Astrocyte (in vitro differentiated cells and primary cell): ENCODE measurements around the gene SCTR. TPM values are rescaled to one million over a fixed set of nuclear protein-coding genes. Genes with fewer than 3 reads are reported as not detected.

Experiments used
- DNase-seq: peaks from one replicate; pipeline ENCODE4 v3.0.0-alpha.2; 2010; ENCODE audit warnings: low read depth
- FAIRE-seq: peaks from 2 replicates; lab custom pipeline; 2011; peaks lifted over from hg19 to GRCh38; lab: Jason Lieb, UNC
- H2AFZ ChIP-seq: 2 replicates; pipeline ENCODE4 v1.6.0; 2012; ENCODE audit warnings: low read depth, low read length, inconsistent platforms
- H3K27ac ChIP-seq: 2 replicates; pipeline ENCODE4 v1.5.1; 2011; ENCODE audit warnings: low read depth, low read length, inconsistent platforms
- H3K27me3 ChIP-seq: 2 replicates; pipeline ENCODE4 v1.6.0; 2011; ENCODE audit warnings: low read length, inconsistent platforms; ENCODE audit not compliant: insufficient read depth
- H3K36me3 ChIP-seq: 2 replicates; pipeline ENCODE4 v1.5.1; 2011; ENCODE audit warnings: low read length, inconsistent platforms; ENCODE audit not compliant: insufficient read depth
- H3K4me1 ChIP-seq: 2 replicates; pipeline ENCODE4 v1.5.1; 2011; ENCODE audit warnings: low read length, inconsistent platforms; ENCODE audit not compliant: insufficient read depth
- H3K4me2 ChIP-seq: 2 replicates; pipeline ENCODE4 v1.6.0; 2012; ENCODE audit warnings: low read length, inconsistent platforms
- H3K4me3 ChIP-seq: 2 replicates; pipeline ENCODE4 v1.5.1; 2011; ENCODE audit warnings: low read depth, mild to moderate bottlenecking, low read length, inconsistent platforms; ENCODE audit not compliant: insufficient read depth
- H3K79me2 ChIP-seq: 2 replicates; pipeline ENCODE4 v1.6.0; 2012; ENCODE audit warnings: mild to moderate bottlenecking, low read length, inconsistent platforms; ENCODE audit not compliant: insufficient read depth
- H3K9ac ChIP-seq: 2 replicates; pipeline ENCODE4 v1.6.0; 2012; ENCODE audit warnings: mild to moderate bottlenecking, low read length, inconsistent platforms
- H3K9me3 ChIP-seq: 2 replicates; pipeline ENCODE4 v1.5.1; 2012; ENCODE audit warnings: low read depth, mild to moderate bottlenecking, low read length, inconsistent platforms; ENCODE audit not compliant: insufficient read depth
- H4K20me1 ChIP-seq: 2 replicates; pipeline ENCODE4 v1.6.0; 2012; ENCODE audit warnings: low read length, inconsistent platforms; ENCODE audit not compliant: insufficient read depth
- H3K27ac Mint-ChIP-seq: one replicate; pipeline ENCODE4 v1.8.0; 2021; ENCODE audit warnings: mild to moderate bottlenecking, mixed read lengths; ENCODE audit not compliant: unreplicated experiment
- H3K27me3 Mint-ChIP-seq: one replicate; pipeline ENCODE4 v1.8.0; 2021; ENCODE audit warnings: low read depth, mixed read lengths; ENCODE audit not compliant: unreplicated experiment
- H3K36me3 Mint-ChIP-seq: one replicate; pipeline ENCODE4 v1.8.0; 2021; ENCODE audit warnings: low read depth, mixed read lengths; ENCODE audit not compliant: unreplicated experiment
- H3K4me1 Mint-ChIP-seq: one replicate; pipeline ENCODE4 v1.8.0; 2021; ENCODE audit warnings: low read depth, mixed read lengths; ENCODE audit not compliant: unreplicated experiment
- H3K4me3 Mint-ChIP-seq: one replicate; pipeline ENCODE4 v1.8.0; 2021; ENCODE audit warnings: mild to moderate bottlenecking, moderate library complexity, mixed read lengths; ENCODE audit not compliant: unreplicated experiment
- H3K9me3 Mint-ChIP-seq: one replicate; pipeline ENCODE4 v1.8.0; 2021; ENCODE audit warnings: mild to moderate bottlenecking, mixed read lengths; ENCODE audit not compliant: unreplicated experiment
- CTCF ChIP-seq: IDR thresholded peaks from 2 replicates; pipeline ENCODE4 v1.5.1; 2011; ENCODE audit warnings: low read depth, mild to moderate bottlenecking, inconsistent platforms, low read length, moderate library complexity; ENCODE audit not compliant: insufficient read depth
- EZH2 ChIP-seq: IDR thresholded peaks from 2 replicates; pipeline ENCODE4 v1.6.1; 2012; ENCODE audit warnings: mild to moderate bottlenecking, low read length, inconsistent platforms; ENCODE audit not compliant: insufficient read depth
- total RNA-seq: library from RNA; stranded (reverse); gene quantifications from 2 replicates; pipeline ENCODE4 v1.2.1, GENCODE V29; 2021

SCTR gene
- total RNA-seq, 1 donor from 2014 or later: not detected

DNA sequence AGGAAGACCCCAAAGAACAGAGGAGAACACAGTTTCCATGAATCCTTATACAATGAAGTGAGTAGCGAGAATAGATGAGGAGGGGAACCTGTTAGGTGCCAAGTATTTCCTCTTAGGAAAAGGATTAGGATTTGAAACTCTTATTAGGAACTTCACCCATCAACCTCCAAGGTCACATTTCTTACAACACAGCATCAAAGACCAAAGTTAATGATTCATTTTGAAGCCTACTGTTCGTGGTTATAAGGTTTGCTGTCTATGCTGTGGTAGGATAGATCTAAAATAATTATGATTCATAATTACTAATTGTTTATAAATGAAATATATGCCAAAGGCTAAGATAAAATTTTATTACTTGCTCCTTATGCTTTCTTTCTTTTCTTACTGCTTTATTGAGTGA lies 26.1 kb upstream of the SCTR start:
- H3K4me2 ChIP-seq: no peak overlapping the region
- FAIRE-seq (no peak), DNase-seq (no peak)
- Mint-ChIP-seq H3K27ac (no peak overlapping the region), H3K36me3 (no peaks in the 10 kb centered on the region), H3K4me1 (peaks cover 12% of the 10 kb centered on the region), H3K27me3 (peaks cover 8% of the 10 kb centered on the region), H3K4me3 (no peak overlapping the region), H3K9me3 (peaks cover 3% of the 10 kb centered on the region)
- H3K4me3 ChIP-seq: no peak overlapping the region
- H3K4me1 ChIP-seq: no peaks in the 10 kb centered on the region
- no peak overlapping the region for H3K27ac ChIP-seq
- H3K27me3 ChIP-seq: peaks cover 4% of the 10 kb centered on the region
- H3K9me3 ChIP-seq: peaks cover 3% of the 10 kb centered on the region
- H4K20me1 ChIP-seq: no peaks in the 10 kb centered on the region
- H3K36me3 ChIP-seq: no peaks in the 10 kb centered on the region
- H3K79me2 ChIP-seq: no peaks in the 10 kb centered on the region
- TF ChIP-seq EZH2 (no peak), CTCF (no peak)
- no peak overlapping the region for H2AFZ ChIP-seq
- no peak overlapping the region for H3K9ac ChIP-seq

DNA sequence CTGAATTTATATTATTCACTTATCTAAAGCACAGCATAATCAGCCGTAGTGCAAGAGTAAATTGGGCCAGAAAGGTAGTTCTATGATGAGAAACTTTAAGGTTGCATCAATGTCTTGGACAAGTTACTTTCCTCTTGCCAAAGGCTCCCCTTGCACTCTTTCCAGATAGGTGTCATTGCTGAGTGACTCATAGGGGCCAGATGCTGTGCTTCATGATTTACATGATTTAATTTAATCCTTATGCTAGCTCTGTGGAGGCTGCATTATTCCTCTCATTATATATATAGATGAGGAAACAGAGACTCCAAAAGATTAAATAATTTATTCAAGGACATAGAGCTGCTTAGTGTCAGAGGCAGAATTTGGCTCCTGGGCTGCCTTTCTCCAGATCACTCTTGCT lies 25.0 kb upstream of the SCTR start:
- no peaks in the 10 kb centered on the region for H4K20me1 ChIP-seq
- H3K4me2 ChIP-seq: no peak overlapping the region
- Mint-ChIP-seq H3K9me3 (peaks cover 3% of the 10 kb centered on the region), H3K27me3 (peaks cover 7% of the 10 kb centered on the region), H3K27ac (no peak overlapping the region), H3K36me3 (no peaks in the 10 kb centered on the region), H3K4me3 (no peak overlapping the region), H3K4me1 (peaks cover 15% of the 10 kb centered on the region)
- no peak overlapping the region for H3K4me3 ChIP-seq
- no peak for FAIRE-seq
- TF ChIP-seq EZH2: no peak
- TF ChIP-seq CTCF: no peak
- H3K27me3 ChIP-seq: peaks cover 4% of the 10 kb centered on the region
- H3K27ac ChIP-seq: no peak overlapping the region
- no peak overlapping the region for H2AFZ ChIP-seq
- peaks cover 3% of the 10 kb centered on the region for H3K9me3 ChIP-seq
- peak; percentile 73 for DNase-seq
- no peaks in the 10 kb centered on the region for H3K79me2 ChIP-seq
- H3K9ac ChIP-seq: no peak overlapping the region
- no peaks in the 10 kb centered on the region for H3K4me1 ChIP-seq
- no peaks in the 10 kb centered on the region for H3K36me3 ChIP-seq

DNA sequence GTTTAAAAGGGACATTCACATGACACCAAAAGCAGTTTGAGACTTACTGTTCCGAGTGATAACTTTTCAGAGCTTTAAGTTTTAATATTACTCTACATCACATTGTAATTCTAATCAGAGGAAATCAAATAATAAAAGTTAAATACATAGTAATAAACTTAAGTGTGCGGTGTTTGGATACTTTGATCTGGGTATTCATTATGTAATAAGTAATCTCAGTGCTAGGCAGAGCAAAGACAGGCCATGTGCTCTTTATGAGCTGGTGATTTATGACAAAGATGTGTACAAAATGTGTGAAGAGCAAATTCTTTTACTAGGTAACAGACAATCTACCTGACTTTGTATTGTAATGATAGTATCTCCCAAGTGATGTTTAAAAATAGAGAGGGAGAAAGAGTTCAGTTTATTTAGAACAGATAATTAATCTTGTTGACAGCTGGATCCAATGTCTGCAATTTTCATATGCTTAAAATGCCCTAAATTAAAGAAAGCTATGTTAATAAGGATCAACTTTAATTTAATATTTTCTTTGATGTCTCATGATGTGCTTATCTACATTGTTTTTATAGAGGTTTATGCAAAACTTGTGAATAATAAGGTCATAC lies 24.3 kb upstream of the SCTR start:
- no peak overlapping the region for H3K27ac ChIP-seq
- DNase-seq (no peak), FAIRE-seq (no peak)
- no peaks in the 10 kb centered on the region for H3K79me2 ChIP-seq
- H3K27me3 ChIP-seq: peaks cover 4% of the 10 kb centered on the region
- Mint-ChIP-seq H3K27ac (no peak overlapping the region), H3K9me3 (peaks cover 3% of the 10 kb centered on the region), H3K4me1 (peaks cover 15% of the 10 kb centered on the region), H3K36me3 (no peaks in the 10 kb centered on the region), H3K27me3 (peaks cover 4% of the 10 kb centered on the region), H3K4me3 (no peak overlapping the region)
- no peak overlapping the region for H2AFZ ChIP-seq
- no peaks in the 10 kb centered on the region for H3K36me3 ChIP-seq
- H4K20me1 ChIP-seq: no peaks in the 10 kb centered on the region
- H3K9ac ChIP-seq: no peak overlapping the region
- no peaks in the 10 kb centered on the region for H3K4me1 ChIP-seq
- no peak overlapping the region for H3K4me2 ChIP-seq
- TF ChIP-seq EZH2 (no peak), CTCF (no peak)
- peaks cover 3% of the 10 kb centered on the region for H3K9me3 ChIP-seq
- H3K4me3 ChIP-seq: no peak overlapping the region
